HepG2 (cell line): ENCODE results near the gene SLC45A3. TPM values are rescaled to one million over a fixed set of nuclear protein-coding genes. Genes with fewer than 3 reads are reported as not detected.

ENCODE experiments used
- ATAC-seq: fragments of 200-7000 bp; cut with Tn5 transposase; 3 replicates; pipeline ENCODE4 v1.9.1; 2020; ENCODE audit warnings: mild to moderate bottlenecking, moderate library complexity
- BruUV-seq: library from RNA; stranded (reverse); fragments of 400-500 nt; replicated peaks from 2 replicates; lab custom pipeline; 2021; lab: Mats Ljungman, UMichigan
- CTCF ChIA-PET: fragments of 300-600 bp; formaldehyde crosslinking; extraction: SDS; loops from one replicate; lab custom pipeline; 2021; ENCODE audit warnings: low total read pairs, inconsistent platforms, low intra/inter-chr PET ratio; lab: Yijun Ruan, JAX
- POLR2A ChIA-PET: fragments of 350-600 bp; sonication (Branson Sonifier 250); formaldehyde crosslinking; loops from one replicate; lab custom pipeline; 2020; ENCODE audit warnings: antibody characterized with exemption, inconsistent platforms; lab: Yijun Ruan, JAX
- DNase-seq: peaks from one replicate; pipeline ENCODE4 v3.0.0-alpha.2; 2015; ENCODE audit warnings: low spot score
- FAIRE-seq: peaks from 3 replicates; lab custom pipeline; 2011; peaks lifted over from hg19 to GRCh38; lab: Jason Lieb, UNC
- H2AFZ ChIP-seq: one replicate; pipeline ENCODE4 v1.6.1; 2011; ENCODE audit warnings: low read length, inconsistent platforms
- H3K27ac ChIP-seq: fragments of 300-600 bp; 3 replicates; pipeline ENCODE4 v1.8.0; 2011; ENCODE audit warnings: mixed run types, mild to moderate bottlenecking, mixed read lengths, low read length, inconsistent platforms; ENCODE audit not compliant: insufficient read depth; ENCODE audit errors: extremely low read length
- H3K27me3 ChIP-seq, 2 experiments: fragments of 200-600 bp in 1 of 2; 2 replicates in 1 of 2; 3 replicates in 1 of 2; pipeline versions ENCODE4 v1.6.0 to v1.8.0; 2011; ENCODE audit warnings: low read length in 2 of 2, mild to moderate bottlenecking in 2 of 2, moderate library complexity in 2 of 2, inconsistent platforms in 1 of 2; ENCODE audit not compliant: insufficient read depth in 2 of 2, control insufficient read depth in 1 of 2
- H3K36me3 ChIP-seq, 2 experiments: fragments of 200-600 bp in 1 of 2; replicated peaks in 1 of 2; 2 replicates in 1 of 2; 3 replicates in 1 of 2; pipeline versions ENCODE4 v1.5.1 to v1.8.0; 2011; ENCODE audit warnings: low read length in 2 of 2, inconsistent platforms in 1 of 2; ENCODE audit not compliant: insufficient read depth in 2 of 2, control insufficient read depth in 1 of 2
- H3K4me1 ChIP-seq: 2 replicates; pipeline ENCODE4 v1.5.1; 2012; ENCODE audit warnings: low read length, inconsistent platforms; ENCODE audit not compliant: insufficient read depth
- H3K4me2 ChIP-seq: 2 replicates; pipeline ENCODE4 v1.6.0; 2011; ENCODE audit warnings: low read depth, low read length, inconsistent platforms
- H3K4me3 ChIP-seq, 3 experiments: fragments of 200-600 bp in 1 of 3; sonication (generic), shearing (Covaris generic) in 1 of 3; replicated peaks in 1 of 3; 2 replicates each; pipeline ENCODE4 v1.5.1; 2011 to 2016; ENCODE audit warnings: low read length in 3 of 3, inconsistent platforms in 2 of 3, low read depth in 2 of 3, mild to moderate bottlenecking in 2 of 3, control low read depth in 1 of 3, mixed read lengths in 1 of 3; ENCODE audit not compliant: insufficient read depth in 1 of 3
- H3K79me2 ChIP-seq: one replicate; pipeline ENCODE4 v1.6.1; 2011; ENCODE audit warnings: low read length, inconsistent platforms; ENCODE audit not compliant: insufficient read depth
- H3K9ac ChIP-seq: 2 replicates; pipeline ENCODE4 v1.6.0; 2011; ENCODE audit warnings: mild to moderate bottlenecking, low read depth, low read length, inconsistent platforms; ENCODE audit not compliant: insufficient read depth
- H3K9me3 ChIP-seq: 2 replicates; pipeline ENCODE4 v1.5.1; 2012; ENCODE audit warnings: mild to moderate bottlenecking, low read length
- H4K20me1 ChIP-seq: 2 replicates; pipeline ENCODE4 v1.6.0; 2011; ENCODE audit warnings: inconsistent platforms, mild to moderate bottlenecking, low read length, moderate library complexity; ENCODE audit not compliant: insufficient read depth
- CREB1 ChIP-seq, 2 experiments: fragments of 450-650 bp in 1 of 2; IDR thresholded peaks; 2 replicates each; pipeline ENCODE4 v1.6.1; 2016 to 2017; ENCODE audit warnings: control low read depth in 1 of 2, mild to moderate bottlenecking in 1 of 2, missing compliant biosample characterization in 1 of 2, missing genetic modification characterization in 1 of 2
- DPF2 ChIP-seq: sonication (generic); formaldehyde crosslinking; IDR thresholded peaks from 2 replicates; pipeline ENCODE4 v1.4.0; 2020; ENCODE audit warnings: mild to moderate bottlenecking, low read depth, missing genetic modification reagents, borderline replicate concordance
- EEA1 ChIP-seq: sonication (generic); formaldehyde crosslinking; IDR thresholded peaks from 2 replicates; pipeline ENCODE4 v1.5.1; 2020; ENCODE audit warnings: mild to moderate bottlenecking, missing genetic modification reagents, borderline replicate concordance
- EP300 ChIP-seq, 3 experiments: sonication (generic) in 1 of 3; formaldehyde crosslinking in 1 of 3; IDR thresholded peaks; 2 replicates each; pipeline versions ENCODE4 v1.5.1 to v1.6.1; 2011 to 2020; ENCODE audit warnings: low read depth in 2 of 3, low read length in 2 of 3, borderline replicate concordance in 1 of 3, improper control_type of control experiment in 1 of 3, mild to moderate bottlenecking in 1 of 3, missing genetic modification reagents in 1 of 3, moderate library complexity in 1 of 3
- MLXIP ChIP-seq: sonication (generic); formaldehyde crosslinking; IDR thresholded peaks from 2 replicates; pipeline ENCODE4 v1.9.0; 2021; ENCODE audit warnings: missing genetic modification reagents, borderline replicate concordance
- NR0B2 ChIP-seq: sonication (generic); formaldehyde crosslinking; IDR thresholded peaks from 2 replicates; pipeline ENCODE4 v1.4.0; 2020; ENCODE audit warnings: mild to moderate bottlenecking, missing genetic modification reagents
- SETDB1 ChIP-seq: sonication (generic); formaldehyde crosslinking; IDR thresholded peaks from 2 replicates; pipeline ENCODE4 v1.5.1; 2020; ENCODE audit warnings: missing genetic modification reagents, mild to moderate bottlenecking, borderline replicate concordance
- TEAD2 ChIP-seq: sonication (generic); formaldehyde crosslinking; IDR thresholded peaks from 2 replicates; pipeline ENCODE4 v1.9.0; 2021; ENCODE audit warnings: missing genetic modification reagents
- ZNF263 ChIP-seq: sonication (generic); formaldehyde crosslinking; IDR thresholded peaks from 2 replicates; pipeline ENCODE4 v1.4.0; 2020; ENCODE audit warnings: missing genetic modification reagents
- WGBS: methylation state at CpG from one replicate; pipeline ENCODE4 v1.1.6; 2017; ENCODE audit warnings: low lambda C conversion rate; 5-methylcytosine and 5-hydroxymethylcytosine counted together
- in situ Hi-C: cut with HindIII; loops from 2 replicates; pipeline ENCODE4 v1.10.0; 2017; ENCODE audit warnings: low pct_unique_long_range_greater_than_20kb; ENCODE audit not compliant: extremely low pct_ligation_motif_present
- intact Hi-C: fragments of 100-400 bp; cut with micrococcal nuclease; formaldehyde crosslinking; loops from one replicate; pipeline ENCODE4 v1.10.0; 2022; ENCODE audit not compliant: unreplicated experiment
- polyA plus RNA-seq, 8 experiments: library from polyadenylated mRNA; depleted of rRNA in 3 of 8; stranded (reverse) in 7 of 8; unstranded in 1 of 8; fragments of >200 nt; fragmentation: Illumina TruSeq in 4 of 8; extraction: Trizol in 4 of 8; gene quantifications; 2 replicates each; pipeline versions ENCODE4 v1.2.1 to v1.2.3, GENCODE V29; 2011 to 2016; ENCODE audit warnings: low read depth in 4 of 8, missing spikeins in 1 of 8, mixed read lengths in 1 of 8; ENCODE audit not compliant: insufficient read depth in 1 of 8
- total RNA-seq, 5 experiments: library from RNA; depleted of rRNA; stranded (reverse); fragments of >200 nt; fragmentation: Illumina TruSeq; extraction: Trizol; gene quantifications; 2 replicates each; pipeline ENCODE4 v1.2.3, GENCODE V29; 2016; ENCODE audit warnings: low read depth in 1 of 5

Gene SLC45A3
- total and polyA plus RNA-seq, 2 of the 13 experiments (the other 11 are each of a cell fraction or from before 2014, with no cell fraction given) = 3.4 to 4.1 TPM

GRCh38 chr1:205667909-205668643 is 12.2 kb downstream of the SLC45A3 start:
- Histone ChIP-seq H3K4me1 (peaks cover 95% of the 10 kb centered on the region), H2AFZ (no peak overlapping the region), H3K4me2 (peak overlapping the region; percentile 32), H3K79me2 (no peaks in the 10 kb centered on the region), H3K27ac (no peak overlapping the region), H3K9me3 (no peaks in the 10 kb centered on the region), H3K4me3 (peak overlapping the region in 1 of 3 experiments; percentile 25; a peak in 1 of 6 replicates), H3K36me3 (peaks cover 0 to 1% of the 10 kb centered on the region in 2 experiments; a peak in 1 of 5 replicates), H4K20me1 (no peaks in the 10 kb centered on the region), H3K9ac (no peak overlapping the region), H3K27me3 (no peaks in the 10 kb centered on the region)
- in situ Hi-C loops (loop anchor here (5.0 kb wide), 1 partner anchor 34 kb away; no protein-coding TSS in a partner anchor), intact Hi-C loops (no loop called here)
- ATAC-seq (no peak), FAIRE-seq (no peak), DNase-seq (no peak)
- TF ChIP-seq NR0B2 (CRISPR knock-in tag) = no peak
- TF ChIP-seq ZNF263 (CRISPR knock-in tag) = peak; percentile 67
- CTCF ChIA-PET = no interaction called here
- BruUV-seq = no TSS peak
- 58% methylated on average over 10 of the region's 11 CpGs for WGBS
- POLR2A ChIA-PET = no interaction called here

GRCh38 chr1:205666372-205667166 is 13.7 kb downstream of the SLC45A3 start:
- BruUV-seq = no TSS peak
- Histone ChIP-seq H2AFZ (no peak overlapping the region), H3K9ac (no peak overlapping the region), H3K79me2 (no peaks in the 10 kb centered on the region), H4K20me1 (no peaks in the 10 kb centered on the region), H3K27me3 (no peaks in the 10 kb centered on the region), H3K4me1 (peaks cover 80% of the 10 kb centered on the region), H3K27ac (no peak overlapping the region), H3K4me2 (no peak overlapping the region), H3K36me3 (peaks cover 0 to 1% of the 10 kb centered on the region in 2 experiments; a peak in 1 of 5 replicates), H3K9me3 (no peaks in the 10 kb centered on the region), H3K4me3 (no peak overlapping the region)
- in situ Hi-C loops (loop anchor here (5.0 kb wide), 1 partner anchor 36 kb away; no protein-coding TSS in a partner anchor), intact Hi-C loops (no loop called here)
- ChIA-PET POLR2A (no interaction called here), CTCF (no interaction called here)
- no peak for FAIRE-seq
- DNase-seq = no peak
- WGBS = 93% methylated on average over 5 of the region's 6 CpGs
- ATAC-seq = no peak
- no peak for TF ChIP-seq EEA1
- TF ChIP-seq TEAD2 (CRISPR knock-in tag) = no peak
- TF ChIP-seq EP300 (IDR thresholded peaks at IDR 0.05; ENCODE audit: low read depth in 2 of 2, low read length in 2 of 2) = no peak
- TF ChIP-seq EP300 (CRISPR knock-in tag; IDR thresholded peaks at IDR 0.05; ENCODE audit: borderline replicate concordance) = no peak
- TF ChIP-seq SETDB1 (CRISPR knock-in tag) = no peak
- no peak for TF ChIP-seq CREB1 (IDR thresholded peaks at IDR 0.05)
- no peak for TF ChIP-seq CREB1 (CRISPR knock-in tag; IDR thresholded peaks at IDR 0.05)
- TF ChIP-seq MLXIP (CRISPR knock-in tag) = no peak
- TF ChIP-seq DPF2 = no peak
